Panc1 (cell line): ENCODE data around the gene OLIG2.

Source experiments
- CTCF ChIP-seq: fragments of 450-650 bp; IDR thresholded peaks from 2 replicates; pipeline ENCODE4 v1.5.1; 2017; ENCODE audit warnings: mild to moderate bottlenecking
- POLR2AphosphoS5 ChIP-seq: IDR thresholded peaks from 2 replicates; pipeline ENCODE4 v1.6.1; 2012; ENCODE audit warnings: mild to moderate bottlenecking, low read depth, low read length, moderate library complexity
- REST ChIP-seq, 2 experiments: IDR thresholded peaks; 2 replicates each; pipeline ENCODE4 v1.6.1; 2011 to 2012; ENCODE audit warnings: low read depth in 2 of 2, control low read depth in 1 of 2, low read length in 1 of 2, mild to moderate bottlenecking in 1 of 2, moderate library complexity in 1 of 2; ENCODE audit not compliant: insufficient read depth in 1 of 2
- SIN3A ChIP-seq: IDR thresholded peaks from 2 replicates; pipeline ENCODE4 v1.6.1; 2012; ENCODE audit warnings: low read depth, mild to moderate bottlenecking, low read length, moderate library complexity, borderline replicate concordance; ENCODE audit not compliant: insufficient read depth

- TF ChIP-seq CTCF (no peak), SIN3A (no peak), REST (IDR thresholded peaks at IDR 0.05; ENCODE audit: insufficient read depth in 1 of 2, low read depth in 2 of 2, low read length in 1 of 2) (no peak), POLR2AphosphoS5 (no peak)
These were observed 38.3 kb downstream of the OLIG2 start for GRCh38 chr21:33063907-33064622.
